GM12865 (cell line): ENCODE measurements around the gene OR11L1.

ENCODE experiments used
- DNase-seq: peaks from one replicate; pipeline ENCODE4 v3.0.0; 2010; ENCODE audit warnings: low read depth
- H3K4me3 ChIP-seq: 2 replicates; pipeline ENCODE4 v1.5.1; 2011; ENCODE audit warnings: mild to moderate bottlenecking, low read depth, low read length, control low read depth
- CTCF ChIP-seq: IDR thresholded peaks from 2 replicates; pipeline ENCODE4 v1.5.1; 2011; ENCODE audit warnings: low read length, control low read depth, low read depth, inconsistent platforms; ENCODE audit not compliant: insufficient read depth; ENCODE audit errors: missing control alignments

The OR11L1 gene

DNA sequence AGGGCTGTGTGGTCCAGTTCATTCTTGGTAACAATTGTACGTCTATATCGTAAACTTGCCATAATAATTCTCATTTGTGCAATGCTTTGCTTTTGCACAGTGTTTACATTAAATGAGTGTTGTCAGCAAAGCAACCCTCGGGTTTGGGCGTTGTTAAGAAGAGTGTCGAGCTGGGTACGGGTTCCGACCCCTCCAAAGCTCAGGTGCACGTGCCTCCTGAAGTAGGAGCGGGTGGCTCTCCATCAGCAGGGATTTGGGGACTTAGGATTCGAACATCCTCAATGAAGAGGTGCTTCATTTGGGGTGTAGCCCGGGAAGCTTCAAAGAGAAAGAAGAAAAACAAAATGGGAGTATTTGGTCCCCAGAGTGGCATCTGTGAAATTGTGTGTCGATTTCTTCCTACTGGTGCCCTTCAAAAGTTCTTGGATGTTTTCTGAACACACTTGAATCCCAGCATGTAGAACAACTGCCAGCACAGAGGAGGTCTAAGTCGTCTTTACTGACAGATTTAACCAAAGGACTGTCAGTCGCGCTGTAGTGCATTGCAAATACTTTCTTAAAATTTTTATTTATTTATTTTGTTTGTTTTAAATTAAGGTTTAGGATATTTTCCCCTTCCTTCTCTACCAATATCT is 16.4 kb upstream of the OR11L1 start:
- no peak overlapping the region for H3K4me3 ChIP-seq
- DNase-seq = no peak
- no peak for TF ChIP-seq CTCF

DNA sequence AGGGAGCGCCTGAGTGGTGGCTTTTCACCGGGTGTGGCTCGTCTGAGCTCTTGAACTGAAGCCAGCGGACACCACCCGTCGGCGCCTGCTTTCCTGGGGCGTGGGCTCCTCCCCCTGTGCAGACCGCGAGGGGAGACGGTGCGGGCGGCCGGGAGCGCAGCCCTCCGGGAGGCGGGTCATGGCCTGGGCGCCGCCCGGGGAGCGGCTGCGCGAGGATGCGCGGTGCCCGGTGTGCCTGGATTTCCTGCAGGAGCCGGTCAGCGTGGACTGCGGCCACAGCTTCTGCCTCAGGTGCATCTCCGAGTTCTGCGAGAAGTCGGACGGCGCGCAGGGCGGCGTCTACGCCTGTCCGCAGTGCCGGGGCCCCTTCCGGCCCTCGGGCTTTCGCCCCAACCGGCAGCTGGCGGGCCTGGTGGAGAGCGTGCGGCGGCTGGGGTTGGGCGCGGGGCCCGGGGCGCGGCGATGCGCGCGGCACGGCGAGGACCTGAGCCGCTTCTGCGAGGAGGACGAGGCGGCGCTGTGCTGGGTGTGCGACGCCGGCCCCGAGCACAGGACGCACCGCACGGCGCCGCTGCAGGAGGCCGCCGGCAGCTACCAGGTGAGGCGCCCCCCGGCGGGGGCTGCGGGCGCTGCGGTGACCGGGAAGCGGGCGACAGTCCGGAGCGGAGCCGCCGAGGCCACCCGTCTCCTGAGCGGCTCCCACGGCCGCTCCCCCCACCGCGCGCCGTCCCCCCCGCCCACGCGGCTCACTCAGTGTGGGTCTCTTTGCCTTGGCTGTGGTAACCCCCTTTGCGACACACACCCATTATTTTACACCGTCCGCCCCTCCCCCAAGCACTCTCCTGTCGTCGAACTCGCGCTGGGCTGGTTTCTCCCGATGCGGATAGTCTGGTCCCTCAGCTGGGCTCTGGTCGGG is 15.6 kb upstream of the OR11L1 start, which contains the start of gene TRIM58:
TSS of gene TRIM58 (plus strand) at position 119 of the 916 bp plus-strand sequence. CDS start at position 179, 60 bp downstream.
- no peak for TF ChIP-seq CTCF
- DNase-seq = no peak
- no peak within 1 kb of the TSS for H3K4me3 ChIP-seq

GRCh38 chr1:247855911-247856310 is 14.2 kb upstream of the OR11L1 start:
- DNase-seq = no peak
- no peak overlapping the region for H3K4me3 ChIP-seq
- TF ChIP-seq CTCF = no peak

DNA sequence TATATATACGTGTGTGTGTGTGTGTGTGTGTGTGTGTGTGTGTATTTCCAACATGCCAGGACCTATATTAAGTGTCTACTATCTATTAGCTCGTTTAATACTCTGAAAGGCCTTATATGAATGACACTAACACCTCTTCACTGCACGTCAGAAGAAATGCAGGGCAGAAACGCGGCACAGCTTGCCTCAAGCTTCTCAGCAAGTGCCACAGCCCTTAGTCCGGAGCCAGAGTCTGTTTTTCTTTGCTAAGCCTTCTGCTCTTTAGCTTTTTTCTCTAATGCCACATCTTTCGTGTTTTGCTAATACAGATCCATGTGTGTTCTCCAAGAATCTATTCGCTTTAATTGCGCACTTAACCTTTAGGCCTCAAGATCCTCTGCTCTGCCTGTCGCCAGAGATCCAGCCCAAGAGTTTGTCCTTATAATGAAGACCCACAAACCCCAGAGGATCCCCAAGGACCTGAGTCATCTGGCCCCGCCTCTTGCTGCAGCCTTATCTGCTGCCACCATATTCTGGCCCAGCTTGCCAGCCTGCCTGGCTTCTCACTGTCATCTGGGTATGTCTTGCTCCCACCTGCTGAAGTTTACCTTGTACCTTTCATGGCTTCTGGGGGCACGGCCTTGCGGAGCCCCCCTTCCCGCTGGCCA is 13.3 kb upstream of the OR11L1 start:
- no peak for DNase-seq
- H3K4me3 ChIP-seq = no peak overlapping the region
- no peak for TF ChIP-seq CTCF

- TF ChIP-seq CTCF = no peak
- DNase-seq = no peak
- H3K4me3 ChIP-seq = no peak overlapping the region
These were observed 7.9 kb upstream of the OR11L1 start for GRCh38 chr1:247849616-247850015.

GRCh38 chr1:247848346-247848745 is 6.7 kb upstream of the OR11L1 start:
- no peak for DNase-seq
- TF ChIP-seq CTCF = no peak
- no peak overlapping the region for H3K4me3 ChIP-seq
